KMS-11 (cell line): Measurements from ENCODE around the gene RNASET2.

Source experiments
- H2AFZ ChIP-seq: fragments of 200-600 bp; sonication (generic); 2 replicates; pipeline ENCODE4 v1.6.1; 2016; ENCODE audit warnings: antibody characterized with exemption, mixed run types, low read depth
- H3K27ac ChIP-seq: fragments of 200-600 bp; sonication (generic); 2 replicates; pipeline ENCODE4 v1.6.1; 2016; ENCODE audit warnings: mild to moderate bottlenecking, mixed run types
- H3K27me3 ChIP-seq: fragments of 200-600 bp; sonication (generic); 2 replicates; pipeline ENCODE4 v1.6.1; 2017; ENCODE audit warnings: mild to moderate bottlenecking, low read depth, mixed run types, moderate library complexity; ENCODE audit not compliant: insufficient read depth
- H3K36me3 ChIP-seq: fragments of 200-600 bp; sonication (generic); 2 replicates; pipeline ENCODE4 v1.6.1; 2017; ENCODE audit warnings: mild to moderate bottlenecking, mixed run types; ENCODE audit not compliant: insufficient read depth
- H3K4me1 ChIP-seq: fragments of 200-600 bp; sonication (generic); 2 replicates; pipeline ENCODE4 v1.6.1; 2016; ENCODE audit warnings: mild to moderate bottlenecking, low read depth, mixed run types; ENCODE audit not compliant: poor library complexity, severe bottlenecking
- H3K4me2 ChIP-seq: fragments of 200-600 bp; sonication (generic); 2 replicates; pipeline ENCODE4 v1.7.0; 2016; ENCODE audit warnings: mild to moderate bottlenecking, mixed run types
- H3K4me3 ChIP-seq: fragments of 200-600 bp; sonication (generic); IDR thresholded peaks from 2 replicates; pipeline ENCODE4 v1.6.1; 2017; ENCODE audit warnings: low read depth, low read length, mixed read lengths; ENCODE audit not compliant: insufficient read depth
- H3K79me2 ChIP-seq: fragments of 200-600 bp; sonication (generic); 2 replicates; pipeline ENCODE4 v1.6.1; 2016; ENCODE audit warnings: low read depth, mixed run types; ENCODE audit not compliant: insufficient read depth
- H3K9ac ChIP-seq: fragments of 200-600 bp; sonication (generic); 2 replicates; pipeline ENCODE4 v1.6.1; 2016; ENCODE audit warnings: mild to moderate bottlenecking, mixed run types
- H4K20me1 ChIP-seq: fragments of 200-600 bp; sonication (generic); 2 replicates; pipeline ENCODE4 v1.6.1; 2016; ENCODE audit warnings: mild to moderate bottlenecking, mixed run types; ENCODE audit not compliant: insufficient read depth
- CTCF ChIP-seq: fragments of 200-600 bp; sonication (generic); conservative IDR thresholded peaks from 2 replicates; pipeline ENCODE4 v1.6.1; 2017; ENCODE audit warnings: low read depth, mild to moderate bottlenecking, antibody characterized with exemption, low read length, moderate library complexity, mixed read lengths

Gene RNASET2

GRCh38 chr6:166939345-166939744 lies 17.0 kb downstream of the RNASET2 start:
- H3K27ac ChIP-seq, result no peak overlapping the region
- H4K20me1 ChIP-seq, result no peaks in the 10 kb centered on the region
- no peak overlapping the region for H3K9ac ChIP-seq
- no peak overlapping the region for H2AFZ ChIP-seq
- no peaks in the 10 kb centered on the region for H3K36me3 ChIP-seq
- no peaks in the 10 kb centered on the region for H3K4me1 ChIP-seq
- H3K79me2 ChIP-seq, result no peaks in the 10 kb centered on the region
- no peak overlapping the region for H3K4me2 ChIP-seq
- no peak for TF ChIP-seq CTCF
- H3K4me3 ChIP-seq, result no peak overlapping the region
- H3K27me3 ChIP-seq, result no peaks in the 10 kb centered on the region

- Histone ChIP-seq H3K4me2 (no peak overlapping the region), H3K27ac (no peak overlapping the region), H4K20me1 (no peaks in the 10 kb centered on the region), H3K4me3 (no peak overlapping the region), H3K9ac (no peak overlapping the region), H3K4me1 (no peaks in the 10 kb centered on the region), H2AFZ (no peak overlapping the region), H3K36me3 (no peaks in the 10 kb centered on the region), H3K79me2 (no peaks in the 10 kb centered on the region), H3K27me3 (no peaks in the 10 kb centered on the region)
- TF ChIP-seq CTCF, result no peak
Observed at GRCh38 chr6:166938704-166939103, 17.6 kb downstream of the RNASET2 start.

- Histone ChIP-seq H3K79me2 (no peaks in the 10 kb centered on the region), H3K27me3 (no peaks in the 10 kb centered on the region), H3K4me3 (no peak overlapping the region), H3K36me3 (no peaks in the 10 kb centered on the region), H3K4me2 (no peak overlapping the region), H4K20me1 (no peaks in the 10 kb centered on the region), H3K27ac (no peak overlapping the region), H2AFZ (no peak overlapping the region), H3K9ac (no peak overlapping the region), H3K4me1 (no peaks in the 10 kb centered on the region)
- no peak for TF ChIP-seq CTCF
Observed at GRCh38 chr6:166938150-166938549, 18.2 kb downstream of the RNASET2 start.

GRCh38 chr6:166937746-166938145 lies 18.6 kb downstream of the RNASET2 start:
- H3K36me3 ChIP-seq, result no peaks in the 10 kb centered on the region
- no peaks in the 10 kb centered on the region for H3K27me3 ChIP-seq
- no peaks in the 10 kb centered on the region for H4K20me1 ChIP-seq
- no peak overlapping the region for H3K4me3 ChIP-seq
- H3K4me2 ChIP-seq, result no peak overlapping the region
- no peaks in the 10 kb centered on the region for H3K79me2 ChIP-seq
- no peak overlapping the region for H3K27ac ChIP-seq
- H2AFZ ChIP-seq, result no peak overlapping the region
- no peak overlapping the region for H3K9ac ChIP-seq
- TF ChIP-seq CTCF, result no peak
- H3K4me1 ChIP-seq, result no peaks in the 10 kb centered on the region
